GM23338 (cell line): ENCODE results near the gene PSMA7. TPM values are rescaled to one million over a fixed set of nuclear protein-coding genes. Genes with fewer than 3 reads are reported as not detected.

Source experiments
- ATAC-seq: fragments of 200-7000 bp; cut with Tn5 transposase; 3 replicates; pipeline ENCODE4 v1.9.1; 2020
- DNase-seq: peaks from one replicate; pipeline ENCODE4 v3.0.0-alpha.2; 2015; ENCODE audit warnings: low spot score
- H2AFZ ChIP-seq: fragments of 200-600 bp; sonication (generic); 2 replicates; pipeline ENCODE4 v1.8.0; 2016; ENCODE audit warnings: antibody characterized with exemption, mild to moderate bottlenecking, moderate library complexity
- H3F3A ChIP-seq: fragments of 200-600 bp; sonication (generic); replicated peaks from 2 replicates; pipeline ENCODE4 v1.8.0; 2017; ENCODE audit warnings: antibody characterized with exemption, mixed run types, low read depth
- H3K27ac ChIP-seq: fragments of 200-600 bp; sonication (generic); 2 replicates; pipeline ENCODE4 v1.6.1; 2016; ENCODE audit warnings: low read depth
- H3K27me3 ChIP-seq: fragments of 200-600 bp; sonication (generic); 2 replicates; pipeline ENCODE4 v1.8.0; 2016; ENCODE audit warnings: mild to moderate bottlenecking, mixed run types, moderate library complexity; ENCODE audit not compliant: insufficient read depth
- H3K36me3 ChIP-seq: fragments of 200-600 bp; sonication (generic); 2 replicates; pipeline ENCODE4 v1.8.0; 2016; ENCODE audit warnings: mild to moderate bottlenecking; ENCODE audit not compliant: insufficient read depth
- H3K4me1 ChIP-seq: fragments of 200-600 bp; sonication (generic); 2 replicates; pipeline ENCODE4 v1.8.0; 2016; ENCODE audit warnings: mild to moderate bottlenecking, moderate library complexity; ENCODE audit not compliant: insufficient read depth
- H3K4me2 ChIP-seq: fragments of 200-600 bp; sonication (generic); 2 replicates; pipeline ENCODE4 v1.7.1; 2017; ENCODE audit warnings: mixed run types
- H3K4me3 ChIP-seq: fragments of 200-600 bp; sonication (generic); 2 replicates; pipeline ENCODE4 v1.6.1; 2016; ENCODE audit warnings: mixed run types
- H3K79me2 ChIP-seq: fragments of 200-600 bp; sonication (generic); replicated peaks from 2 replicates; pipeline ENCODE4 v1.8.0; 2017; ENCODE audit warnings: mild to moderate bottlenecking; ENCODE audit not compliant: insufficient read depth
- H3K9me2 ChIP-seq: fragments of 200-600 bp; sonication (generic); 2 replicates; pipeline ENCODE4 v1.8.0; 2017; ENCODE audit not compliant: insufficient read depth
- H4K20me1 ChIP-seq: fragments of 200-600 bp; sonication (generic); replicated peaks from 2 replicates; pipeline ENCODE4 v1.8.0; 2017; ENCODE audit warnings: mild to moderate bottlenecking; ENCODE audit not compliant: insufficient read depth
- H3K27ac Mint-ChIP-seq: 2 replicates; pipeline ENCODE4 v1.8.0; 2020; ENCODE audit warnings: inconsistent platforms, mild to moderate bottlenecking, moderate library complexity, mixed read lengths
- H3K27me3 Mint-ChIP-seq: 3 replicates; pipeline ENCODE4 v1.8.0; 2022; ENCODE audit warnings: low read depth, mild to moderate bottlenecking, moderate library complexity, mixed read lengths, inconsistent platforms; ENCODE audit not compliant: insufficient read depth, poor library complexity
- H3K36me3 Mint-ChIP-seq: 3 replicates; pipeline ENCODE4 v1.8.0; 2021; ENCODE audit warnings: low read depth, mild to moderate bottlenecking, inconsistent platforms, moderate library complexity, mixed read lengths
- H3K4me1 Mint-ChIP-seq: 3 replicates; pipeline ENCODE4 v1.8.0; 2020; ENCODE audit warnings: mild to moderate bottlenecking, inconsistent platforms, mixed read lengths
- H3K4me3 Mint-ChIP-seq: 3 replicates; pipeline ENCODE4 v1.8.0; 2021; ENCODE audit warnings: moderate library complexity, mild to moderate bottlenecking, inconsistent platforms, mixed read lengths
- H3K9me3 Mint-ChIP-seq: 3 replicates; pipeline ENCODE4 v1.8.0; 2020; ENCODE audit warnings: moderate library complexity, mild to moderate bottlenecking, inconsistent platforms, mixed read lengths
- CREB1 ChIP-seq: fragments of 250-450 bp; sonication (Bioruptor Pico); IDR thresholded peaks from 2 replicates; pipeline ENCODE4 v1.5.0; 2020; ENCODE audit warnings: low read depth, mild to moderate bottlenecking, moderate library complexity
- CTCF ChIP-seq, 2 experiments: fragments of 200-600 bp in 1 of 2; sonication (generic) in 1 of 2; conservative IDR thresholded peaks; 2 replicates each; pipeline versions ENCODE4 v1.5.1 to v1.6.1; 2016 to 2017; ENCODE audit warnings: antibody characterized with exemption in 2 of 2, low read depth in 2 of 2, mild to moderate bottlenecking in 2 of 2, moderate library complexity in 1 of 2
- ETS1 ChIP-seq: IDR thresholded peaks from 2 replicates; pipeline ENCODE4 v1.6.1; 2016; ENCODE audit warnings: antibody characterized with exemption
- EZH2 ChIP-seq: fragments of 200-600 bp; sonication (generic); IDR thresholded peaks from one replicate; pipeline ENCODE4 v1.8.0; 2017; ENCODE audit warnings: antibody characterized with exemption, mild to moderate bottlenecking, low read depth; ENCODE audit not compliant: unreplicated experiment
- EZH2phosphoT487 ChIP-seq: fragments of 200-600 bp; sonication (generic); IDR thresholded peaks from one replicate; pipeline ENCODE4 v1.8.1; 2018; ENCODE audit warnings: antibody characterized with exemption; ENCODE audit not compliant: unreplicated experiment
- JUNB ChIP-seq: IDR thresholded peaks from one replicate; pipeline ENCODE4 v1.6.1; 2016; ENCODE audit warnings: antibody characterized with exemption; ENCODE audit not compliant: unreplicated experiment
- NANOG ChIP-seq: IDR thresholded peaks from 2 replicates; pipeline ENCODE4 v1.6.1; 2016; ENCODE audit warnings: antibody characterized with exemption, borderline replicate concordance
- POLR2AphosphoS5 ChIP-seq: IDR thresholded peaks from 2 replicates; pipeline ENCODE4 v1.6.1; 2016; ENCODE audit warnings: antibody characterized with exemption, low read depth
- REST ChIP-seq: IDR thresholded peaks from one replicate; pipeline ENCODE4 v1.6.1; 2018; ENCODE audit warnings: antibody characterized with exemption; ENCODE audit not compliant: unreplicated experiment
- STAT1 ChIP-seq: IDR thresholded peaks from one replicate; pipeline ENCODE4 v1.6.1; 2016; ENCODE audit warnings: antibody characterized with exemption; ENCODE audit not compliant: unreplicated experiment
- ZNF114 ChIP-seq: fragments of 250-450 bp; sonication (Bioruptor Pico); IDR thresholded peaks from 2 replicates; pipeline ENCODE4 v1.5.0; 2020; ENCODE audit warnings: mild to moderate bottlenecking, moderate library complexity
- ZNF331 ChIP-seq: fragments of 250-450 bp; sonication (Bioruptor Pico); IDR thresholded peaks from 2 replicates; pipeline ENCODE4 v1.5.0; 2020; ENCODE audit warnings: low read depth, mild to moderate bottlenecking, moderate library complexity
- ZNF462 ChIP-seq: fragments of 250-450 bp; sonication (Bioruptor Pico); IDR thresholded peaks from 2 replicates; pipeline ENCODE4 v1.5.0; 2020; ENCODE audit warnings: mild to moderate bottlenecking, moderate library complexity
- polyA plus RNA-seq: library from polyadenylated mRNA; unstranded; fragments of >200 nt; fragmentation: Nextera tagmentation; extraction: Ambion mirVana; gene quantifications from 2 replicates; pipeline ENCODE4 v1.2.1, GENCODE V29; 2016
- total RNA-seq: library from RNA; depleted of rRNA; stranded (reverse); fragments of >200 nt; shearing (Covaris generic); gene quantifications from 2 replicates; pipeline ENCODE4 v1.2.3, GENCODE V29; 2014

PSMA7 gene
- total and polyA plus RNA-seq, 2 experiments from 2014 or later, result 357 to 628 TPM

- Mint-ChIP-seq H3K27me3 (peaks cover 9% of the 10 kb centered on the region), H3K9me3 (no peaks in the 10 kb centered on the region), H3K27ac (no peak overlapping the region), H3K4me3 (no peak overlapping the region; the same call in 2 of the 3 replicates), H3K36me3 (peaks cover 58% of the 10 kb centered on the region), H3K4me1 (no peaks in the 10 kb centered on the region)
- H3K4me1 ChIP-seq, result no peaks in the 10 kb centered on the region
- no peak overlapping the region for H3K4me3 ChIP-seq
- TF ChIP-seq ZNF462 (CRISPR knock-in tag) (no peak), CREB1 (no peak), POLR2AphosphoS5 (no peak), CTCF (conservative IDR thresholded peaks at IDR 0.05; ENCODE audit: low read depth in 2 of 2) (no peak), EZH2 (no peak), NANOG (no peak), REST (no peak), STAT1 (no peak), EZH2phosphoT487 (no peak), ETS1 (no peak), JUNB (no peak), ZNF114 (CRISPR knock-in tag) (no peak), ZNF331 (no peak)
- no peaks in the 10 kb centered on the region; the same call in 1 of the 2 replicates for H4K20me1 ChIP-seq
- no peaks in the 10 kb centered on the region for H3F3A ChIP-seq
- H3K9me2 ChIP-seq, result no peaks in the 10 kb centered on the region
- H3K27ac ChIP-seq, result no peak overlapping the region
- DNase-seq (no peak), ATAC-seq (no peak)
- H3K27me3 ChIP-seq, result no peaks in the 10 kb centered on the region
- peaks cover 26% of the 10 kb centered on the region for H3K36me3 ChIP-seq
- H2AFZ ChIP-seq, result no peak overlapping the region
- no peak overlapping the region for H3K4me2 ChIP-seq
- H3K79me2 ChIP-seq, result no peaks in the 10 kb centered on the region
Measured at GRCh38 chr20:62163986-62164762, 21.0 kb upstream of the PSMA7 start.
